Stimulated activated naive CD4-positive, alpha-beta T cell (primary cell): ENCODE measurements around the gene MAGEH1.

ENCODE experiments used
- DNase-seq, 6 experiments: peaks; one replicate each; lab custom pipeline; 2025; lab: John Stamatoyannopoulos, UW

The MAGEH1 gene

GRCh38 chrX:55490121-55490520 lies 38.2 kb downstream of the MAGEH1 start:
- DNase-seq = no peak

- no peak for DNase-seq
These were observed 39.0 kb downstream of the MAGEH1 start for GRCh38 chrX:55490974-55491373.
